PC-3 (cell line): ENCODE measurements around the gene CCDC34. TPM values are rescaled to one million over a fixed set of nuclear protein-coding genes. Genes with fewer than 3 reads are reported as not detected.

ENCODE experiments used
- ATAC-seq: fragments of 200-7000 bp; cut with Tn5 transposase; 2 replicates; pipeline ENCODE4 v1.9.1; 2020; ENCODE audit warnings: mild to moderate bottlenecking, moderate library complexity
- BruUV-seq: library from RNA; stranded (reverse); fragments of 400-500 nt; replicated peaks from 2 replicates; lab custom pipeline; 2021; lab: Mats Ljungman, UMichigan
- CTCF ChIA-PET: fragments of 300-600 bp; sonication (Branson Sonifier 250); formaldehyde crosslinking; loops from one replicate; lab custom pipeline; 2022; ENCODE audit warnings: antibody characterized with exemption; lab: Charles Lee
- POLR2A ChIA-PET: fragments of 300-600 bp; sonication (Branson Sonifier 250); formaldehyde crosslinking; loops from one replicate; lab custom pipeline; 2022; ENCODE audit warnings: antibody characterized with exemption; ENCODE audit not compliant: unreplicated experiment; lab: Charles Lee
- DNase-seq: peaks from one replicate; pipeline ENCODE4 v3.0.0-alpha.2; 2015
- H2AFZ ChIP-seq: fragments of 300-600 bp; sonication (generic); 2 replicates; pipeline ENCODE4 v1.6.0; 2016; ENCODE audit warnings: antibody characterized with exemption, low read length
- H3F3A ChIP-seq: fragments of 300-600 bp; sonication (generic); one replicate; pipeline ENCODE4 v1.6.0; 2017; ENCODE audit warnings: antibody characterized with exemption, low read length, control low read depth, mild to moderate bottlenecking; ENCODE audit not compliant: unreplicated experiment
- H3K27ac ChIP-seq: fragments of 300-600 bp; sonication (generic); 2 replicates; pipeline ENCODE4 v1.5.1; 2016; ENCODE audit warnings: mild to moderate bottlenecking, low read length
- H3K27me3 ChIP-seq: fragments of 300-600 bp; sonication (generic); 2 replicates; pipeline ENCODE4 v1.6.1; 2016; ENCODE audit warnings: low read length, mixed read lengths
- H3K36me3 ChIP-seq: fragments of 300-600 bp; sonication (generic); 2 replicates; pipeline ENCODE4 v1.6.1; 2016; ENCODE audit warnings: low read depth, mixed run types, low read length, mixed read lengths
- H3K4me1 ChIP-seq: fragments of 300-600 bp; sonication (generic); 2 replicates; pipeline ENCODE4 v1.5.1; 2016; ENCODE audit warnings: low read length; ENCODE audit not compliant: insufficient read depth
- H3K4me2 ChIP-seq: fragments of 300-600 bp; sonication (generic); 2 replicates; pipeline ENCODE4 v1.6.0; 2016; ENCODE audit warnings: low read length
- H3K4me3 ChIP-seq: fragments of 300-600 bp; sonication (generic); 2 replicates; pipeline ENCODE4 v1.5.1; 2016; ENCODE audit warnings: mild to moderate bottlenecking, low read length, mixed read lengths
- H3K79me2 ChIP-seq: fragments of 300-600 bp; sonication (generic); 2 replicates; pipeline ENCODE4 v1.6.1; 2017; ENCODE audit warnings: low read length, mixed read lengths
- H3K9ac ChIP-seq: fragments of 300-600 bp; sonication (generic); 2 replicates; pipeline ENCODE4 v1.6.0; 2016; ENCODE audit warnings: mild to moderate bottlenecking, low read length
- H3K9me2 ChIP-seq: fragments of 300-600 bp; sonication (generic); replicated peaks from 2 replicates; pipeline ENCODE4 v1.6.1; 2016; ENCODE audit warnings: mixed run types, low read length, mixed read lengths
- H3K9me3 ChIP-seq: fragments of 300-600 bp; sonication (generic); 2 replicates; pipeline ENCODE4 v1.6.1; 2016; ENCODE audit warnings: low read length, mixed read lengths
- H4K20me1 ChIP-seq: fragments of 300-600 bp; sonication (generic); 2 replicates; pipeline ENCODE4 v1.6.1; 2016; ENCODE audit warnings: low read length, mixed read lengths
- CTCF ChIP-seq: fragments of 300-600 bp; sonication (generic); conservative IDR thresholded peaks from 2 replicates; pipeline ENCODE4 v1.5.1; 2017; ENCODE audit warnings: antibody characterized with exemption, low read depth, mild to moderate bottlenecking, low read length
- EZH2 ChIP-seq: fragments of 300-600 bp; sonication (generic); IDR thresholded peaks from one replicate; pipeline ENCODE4 v1.6.1; 2017; ENCODE audit warnings: antibody characterized with exemption, mild to moderate bottlenecking, low read length; ENCODE audit not compliant: unreplicated experiment
- EZH2phosphoT487 ChIP-seq: fragments of 300-600 bp; sonication (generic); IDR thresholded peaks from 2 replicates; pipeline ENCODE4 v1.6.1; 2018; ENCODE audit warnings: mild to moderate bottlenecking, antibody characterized with exemption, low read length, borderline replicate concordance
- intact Hi-C: fragments of 100-400 bp; cut with micrococcal nuclease; formaldehyde crosslinking; loops from 2 replicates; pipeline ENCODE4 v1.9.0; 2023
- total RNA-seq: library from RNA; depleted of rRNA; stranded (reverse); fragments of >200 nt; gene quantifications from 2 replicates; pipeline ENCODE4 v1.2.3, GENCODE V29; 2014

CCDC34 gene
- total RNA-seq, 1 experiment from 2014 or later: 11.0 TPM

DNA sequence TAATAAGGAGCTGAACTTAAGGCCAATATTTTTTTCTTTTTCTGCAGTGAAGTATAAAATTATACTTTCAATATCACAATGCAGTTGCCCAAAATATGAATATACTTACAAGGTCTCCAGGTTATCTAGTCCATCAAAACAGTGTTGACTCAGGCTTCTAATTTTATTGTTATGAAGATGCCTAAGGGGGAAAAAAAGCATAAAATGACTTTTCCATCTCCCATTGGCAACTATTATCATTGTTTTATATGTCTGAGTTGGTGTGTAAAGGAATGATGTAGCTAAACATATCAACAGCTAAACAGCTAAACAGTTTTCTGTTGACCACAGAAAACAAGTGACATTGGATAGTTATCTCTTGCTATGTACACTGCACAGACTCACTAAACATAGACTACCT lies 21.2 kb upstream of the CCDC34 start:
- CTCF ChIA-PET: no interaction called here

DNA sequence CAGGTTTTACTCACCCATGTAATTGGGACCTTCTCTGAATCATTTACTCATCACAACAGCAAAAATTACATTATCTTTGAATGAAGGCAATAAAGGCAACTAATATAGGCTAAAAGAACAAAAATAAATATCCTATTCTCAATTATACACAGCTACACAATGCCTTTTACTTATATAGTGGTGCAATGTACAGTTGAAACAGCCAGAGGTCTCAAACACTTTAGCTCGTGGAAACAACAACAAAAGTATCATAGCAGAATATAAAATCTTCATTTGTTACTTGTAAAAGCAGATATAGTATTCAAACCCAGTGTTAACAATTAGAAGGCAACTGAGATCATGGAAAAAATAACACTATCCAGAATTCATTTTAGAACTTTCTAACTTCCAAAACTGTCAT lies 20.6 kb upstream of the CCDC34 start:
- Histone ChIP-seq H2AFZ (no peak overlapping the region), H4K20me1 (no peaks in the 10 kb centered on the region), H3K4me1 (no peaks in the 10 kb centered on the region), H3K36me3 (no peaks in the 10 kb centered on the region), H3F3A (no peaks in the 10 kb centered on the region), H3K4me2 (no peak overlapping the region), H3K4me3 (no peak overlapping the region), H3K9me2 (no peaks in the 10 kb centered on the region), H3K79me2 (no peaks in the 10 kb centered on the region), H3K9me3 (no peaks in the 10 kb centered on the region), H3K27me3 (no peaks in the 10 kb centered on the region), H3K27ac (no peak overlapping the region), H3K9ac (no peak overlapping the region)
- TF ChIP-seq CTCF (no peak), EZH2phosphoT487 (no peak), EZH2 (no peak)
- POLR2A ChIA-PET: no interaction called here
- BruUV-seq: no TSS peak
- CTCF ChIA-PET: no interaction called here
- DNase-seq (no peak), ATAC-seq (no peak)
- intact Hi-C loops: no loop called here

More for the DNA sequence above, 21.2 kb upstream of the CCDC34 start:
- Histone ChIP-seq H3K9me3 (no peaks in the 10 kb centered on the region), H3K9ac (no peak overlapping the region), H3F3A (no peaks in the 10 kb centered on the region), H3K9me2 (no peaks in the 10 kb centered on the region), H3K36me3 (no peaks in the 10 kb centered on the region), H3K27ac (no peak overlapping the region), H3K79me2 (no peaks in the 10 kb centered on the region), H2AFZ (no peak overlapping the region), H3K4me2 (no peak overlapping the region), H4K20me1 (no peaks in the 10 kb centered on the region), H3K4me1 (no peaks in the 10 kb centered on the region), H3K4me3 (no peak overlapping the region), H3K27me3 (no peaks in the 10 kb centered on the region)
- intact Hi-C loops: no loop called here
- no peak for TF ChIP-seq CTCF
- TF ChIP-seq EZH2phosphoT487: no peak
- TF ChIP-seq EZH2: no peak
- DNase-seq (no peak), ATAC-seq (no peak)
- no TSS peak for BruUV-seq
- POLR2A ChIA-PET: no interaction called here

DNA sequence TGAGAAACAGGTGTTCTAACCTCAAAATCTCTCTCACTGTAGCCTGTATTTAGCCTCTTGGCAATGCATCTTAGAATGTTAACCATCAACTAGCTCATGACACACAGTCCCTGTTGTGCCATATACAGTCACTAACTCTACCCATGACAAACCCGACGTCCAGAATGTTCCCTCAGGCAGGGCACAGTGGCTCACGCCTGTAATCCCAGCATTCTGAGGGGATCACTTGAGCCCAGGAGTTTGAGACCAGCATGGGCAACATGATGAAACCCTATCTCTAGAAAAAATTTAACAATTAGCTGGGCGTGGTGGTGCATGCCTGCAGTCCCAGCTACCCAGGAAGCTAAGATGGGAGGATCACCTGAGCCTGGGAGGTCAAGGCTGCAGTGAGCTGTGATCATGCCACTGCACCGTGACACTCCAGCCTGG lies 18.2 kb upstream of the CCDC34 start:
- Histone ChIP-seq H3K27ac (no peak overlapping the region), H3K36me3 (no peaks in the 10 kb centered on the region), H3K4me2 (no peak overlapping the region), H3K79me2 (no peaks in the 10 kb centered on the region), H4K20me1 (no peaks in the 10 kb centered on the region), H3K4me1 (no peaks in the 10 kb centered on the region), H3K9me2 (no peaks in the 10 kb centered on the region), H3K27me3 (no peaks in the 10 kb centered on the region), H3K9me3 (no peaks in the 10 kb centered on the region), H2AFZ (no peak overlapping the region), H3K9ac (no peak overlapping the region), H3F3A (no peaks in the 10 kb centered on the region), H3K4me3 (no peak overlapping the region)
- TF ChIP-seq EZH2phosphoT487 (no peak), CTCF (no peak), EZH2 (no peak)
- ChIA-PET POLR2A (no interaction called here), CTCF (no interaction called here)
- intact Hi-C loops: no loop called here
- DNase-seq: no peak
- ATAC-seq: no peak
- no TSS peak for BruUV-seq
